Smooth muscle cell of the pulmonary artery (primary cell): ENCODE results near the gene TNFRSF14. TPM values are rescaled to one million over a fixed set of nuclear protein-coding genes. Genes with fewer than 3 reads are reported as not detected.

ENCODE experiments used
- total RNA-seq: library from RNA; depleted of rRNA; stranded (reverse); fragments of >200 nt; gene quantifications from 2 replicates; pipeline ENCODE4 v1.2.3, GENCODE V29; 2014

TNFRSF14 gene
- 19.3 and 25.0 TPM in 2 replicates for total RNA-seq

GRCh38 chr1:2556277-2556677, at the start of gene TNFRSF14:
Gene TNFRSF14 (plus strand): TSS chr1:2556371. CDS start chr1:2556665, 294 bp downstream.

GRCh38 chr1:2525920-2526823, 30.0 kb upstream of the TNFRSF14 start, which contains the start of gene PANK4:
Gene PANK4 (minus strand): TSS chr1:2526596. CDS start chr1:2526587, 9 bp downstream.

DNA sequence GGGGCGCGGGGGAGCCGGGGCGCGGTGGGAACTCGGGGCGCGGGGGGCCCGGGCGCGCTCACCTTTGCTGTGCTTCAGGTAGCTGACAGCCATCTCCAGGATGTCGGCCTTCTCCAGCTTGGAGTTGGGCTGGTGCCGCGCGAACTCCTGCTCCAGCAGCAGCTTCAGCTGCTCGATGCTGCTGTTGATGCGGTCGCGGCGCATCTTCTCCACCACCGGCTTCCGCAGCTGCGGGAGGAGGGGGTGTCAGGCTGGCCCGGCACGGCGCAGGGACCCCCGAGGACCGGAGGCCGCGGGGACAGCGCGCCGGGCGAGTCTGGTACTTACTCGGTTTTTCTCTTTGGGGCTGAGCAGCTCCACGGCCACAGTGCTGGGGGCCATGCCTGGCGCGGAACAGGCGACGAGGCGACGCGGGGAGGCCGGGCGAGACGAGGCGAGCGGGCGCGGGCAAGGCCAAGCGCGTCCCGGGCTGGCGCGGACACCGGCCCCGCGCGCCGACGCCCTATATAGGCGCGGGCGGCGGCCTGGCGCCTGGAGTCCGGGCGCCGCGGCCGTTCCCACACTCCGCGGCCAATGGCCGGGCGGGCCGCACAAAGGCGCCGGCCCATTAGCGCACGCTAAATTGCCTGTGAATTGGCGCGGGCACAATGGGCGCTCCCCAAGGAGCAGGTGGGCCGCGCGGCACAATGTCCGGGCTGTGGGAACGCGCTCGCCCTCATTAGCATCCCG, 26.2 kb upstream of the TNFRSF14 start, which contains the start of gene HES5:
Gene HES5, minus strand, starts transcription at position 480 of the 729 bp plus-strand sequence. Its CDS starts 99 bp downstream, at position 381.

DNA sequence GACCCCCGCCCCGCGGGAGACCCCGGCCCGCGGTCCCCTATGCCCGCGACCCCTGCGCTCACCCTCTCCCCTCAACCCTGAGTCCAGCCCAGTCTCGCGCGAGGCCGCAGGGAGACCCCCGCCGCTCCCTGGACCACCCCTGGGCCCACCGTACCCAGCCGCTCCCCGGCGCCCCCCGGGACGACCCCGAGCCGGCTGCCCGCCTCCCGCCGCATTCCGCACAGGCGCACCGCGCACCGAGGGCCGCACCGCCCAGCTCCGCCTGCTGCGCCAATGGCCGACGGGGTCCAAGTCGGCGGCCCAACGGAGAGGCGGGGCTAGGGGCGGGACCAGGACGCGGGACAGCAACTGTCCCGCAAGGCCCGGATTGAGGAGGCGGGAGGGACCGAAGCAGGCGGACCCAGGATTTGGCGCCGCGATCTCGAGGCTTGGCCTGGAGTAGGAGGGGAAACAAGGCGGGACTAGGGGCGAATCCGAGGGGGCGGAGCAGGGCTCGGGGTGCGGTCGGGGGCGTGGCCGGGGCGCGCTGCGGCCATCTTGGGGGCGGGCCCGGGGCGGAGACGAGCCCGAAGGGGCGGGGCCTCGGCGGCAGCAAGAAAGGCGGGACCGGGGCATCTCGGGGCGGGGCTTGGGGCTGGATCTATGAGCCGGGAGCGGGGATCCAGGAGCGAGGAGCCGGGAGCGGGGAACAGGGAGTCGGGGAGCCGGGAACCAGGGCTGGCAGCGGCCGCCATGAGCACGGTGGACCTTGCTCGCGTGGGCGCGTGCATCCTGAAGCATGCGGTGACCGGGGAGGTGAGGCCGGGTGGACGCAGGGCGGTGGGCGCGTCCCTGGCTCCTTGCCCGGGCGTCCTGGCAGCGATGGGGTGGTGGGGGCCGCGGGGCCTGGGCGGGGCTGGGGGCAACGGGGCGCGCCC, 30.2 kb downstream of the TNFRSF14 start, which contains the start of gene PRXL2B:
Gene PRXL2B, plus strand, starts transcription at position 624 of the 917 bp plus-strand sequence. Its CDS starts 109 bp downstream, at position 733.

Other genes starting within 250 kb of the TNFRSF14 start
- 15.4 and 20.0 TPM in 2 replicates for gene MORN1, start 164.8 kb upstream of the TNFRSF14 start, total RNA-seq
- gene RER1, start 164.5 kb upstream of the TNFRSF14 start, total RNA-seq: 112 TPM in 2 replicates
- gene PEX10, start 143.8 kb upstream of the TNFRSF14 start, total RNA-seq: 27.2 and 43.2 TPM in 2 replicates
- gene PLCH2, start 80.1 kb upstream of the TNFRSF14 start, total RNA-seq: 0.33 and 0.53 TPM in 2 replicates
- 22.0 and 23.2 TPM in 2 replicates for gene PANK4, start 29.8 kb upstream of the TNFRSF14 start, total RNA-seq
- not detected in 2 replicates for gene HES5, start 26.1 kb upstream of the TNFRSF14 start, total RNA-seq
- gene PRXL2B, start 30.4 kb downstream of the TNFRSF14 start, total RNA-seq: 15.2 and 16.9 TPM in 2 replicates
- 0.39 TPM in 1 of 2 replicates, not detected in the other for gene MMEL1, start 76.6 kb downstream of the TNFRSF14 start, total RNA-seq
- gene TTC34, start 245.3 kb downstream of the TNFRSF14 start, total RNA-seq: 0.20 and 0.33 TPM in 2 replicates